GM19455 (cell line): ENCODE results near the gene ATIC.

Experiments used
- ATAC-seq: cut with Tn5 transposase; IDR thresholded peaks from one replicate; pipeline ENCODE4 v1.9.1; 2021; ENCODE audit not compliant: unreplicated experiment

The ATIC gene

DNA sequence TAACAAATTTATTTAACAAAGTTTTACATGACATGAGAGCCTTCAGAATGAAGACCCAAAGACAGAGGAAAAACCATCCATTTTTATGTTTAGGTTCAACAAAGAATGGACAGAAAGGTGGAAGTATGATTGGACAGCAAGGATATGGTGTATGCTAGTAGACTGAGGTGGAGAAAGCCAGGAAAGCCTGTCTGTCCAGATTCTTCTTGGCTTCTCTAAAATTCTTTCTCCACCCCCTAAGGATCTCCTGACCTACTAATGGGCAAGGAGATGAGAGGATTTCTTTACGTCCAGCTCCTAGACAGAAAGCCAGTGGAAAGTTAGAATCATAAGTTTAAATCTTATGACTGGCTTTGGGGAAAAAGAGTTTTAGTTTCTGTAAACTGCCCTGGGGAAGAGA lies 3.0 kb downstream of the ATIC start:
- no peak for ATAC-seq

- ATAC-seq, result no peak
Observed at GRCh38 chr2:215315301-215315700, 3.4 kb downstream of the ATIC start.

DNA sequence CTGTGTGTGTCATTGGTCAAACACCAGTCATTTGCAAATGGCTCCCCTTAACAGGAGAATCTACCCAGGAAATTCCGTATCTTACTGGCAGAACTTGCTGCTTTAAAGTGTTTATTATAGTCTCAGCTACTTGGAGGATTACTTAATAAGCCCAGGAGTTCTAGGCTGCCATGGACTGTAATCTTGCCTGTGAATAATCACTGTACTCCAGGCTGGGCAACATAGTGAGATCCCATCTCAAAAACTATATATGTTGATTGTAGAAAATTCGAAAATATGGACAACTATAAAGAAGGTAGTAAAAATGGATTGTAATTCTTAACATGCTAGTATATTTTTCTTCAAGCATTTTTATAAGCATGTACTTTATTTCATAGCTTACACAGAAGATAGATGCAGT lies 4.5 kb downstream of the ATIC start:
- no peak for ATAC-seq

- ATAC-seq, result no peak
Observed at GRCh38 chr2:215319500-215319899, 7.6 kb downstream of the ATIC start.

DNA sequence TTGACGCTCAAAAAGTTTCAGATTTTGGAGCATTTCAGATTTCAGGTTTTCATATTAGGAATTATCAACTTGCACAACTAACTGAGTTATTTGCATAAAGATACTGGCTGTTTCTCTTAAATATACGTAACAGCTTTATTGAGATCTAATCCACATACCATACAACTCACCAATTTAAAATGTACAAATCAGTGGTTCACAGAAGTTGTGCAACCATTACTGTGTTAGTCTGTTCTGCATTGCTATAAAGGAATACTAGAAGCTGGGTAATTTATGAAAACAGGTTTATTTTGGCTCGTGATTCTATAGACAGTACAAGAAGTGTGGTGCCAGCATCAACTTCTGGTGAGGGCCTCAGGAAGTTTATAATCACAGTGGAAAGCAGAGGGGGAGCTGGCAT lies 8.2 kb downstream of the ATIC start:
- no peak for ATAC-seq

DNA sequence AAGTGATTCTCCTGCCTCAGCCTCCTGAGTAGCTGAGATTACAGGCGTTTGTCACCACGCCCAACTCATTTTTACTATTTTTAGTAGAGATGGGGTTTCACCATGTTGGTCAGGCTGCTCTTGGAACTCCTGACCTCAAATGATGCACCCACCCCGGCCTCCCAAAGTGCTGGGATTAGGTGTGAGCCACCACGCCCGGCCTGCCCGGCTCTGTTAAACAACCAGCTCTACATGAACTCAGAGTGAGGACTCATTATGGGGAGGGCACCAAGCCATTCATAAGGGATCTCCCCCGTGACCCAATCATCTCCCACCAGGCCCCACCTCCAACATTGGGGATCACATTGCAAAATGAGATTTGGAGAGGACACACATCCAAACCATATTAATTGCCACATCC lies 8.8 kb downstream of the ATIC start:
- ATAC-seq, result no peak

- ATAC-seq, result no peak
Observed at GRCh38 chr2:215324811-215325210, 13.0 kb downstream of the ATIC start.

DNA sequence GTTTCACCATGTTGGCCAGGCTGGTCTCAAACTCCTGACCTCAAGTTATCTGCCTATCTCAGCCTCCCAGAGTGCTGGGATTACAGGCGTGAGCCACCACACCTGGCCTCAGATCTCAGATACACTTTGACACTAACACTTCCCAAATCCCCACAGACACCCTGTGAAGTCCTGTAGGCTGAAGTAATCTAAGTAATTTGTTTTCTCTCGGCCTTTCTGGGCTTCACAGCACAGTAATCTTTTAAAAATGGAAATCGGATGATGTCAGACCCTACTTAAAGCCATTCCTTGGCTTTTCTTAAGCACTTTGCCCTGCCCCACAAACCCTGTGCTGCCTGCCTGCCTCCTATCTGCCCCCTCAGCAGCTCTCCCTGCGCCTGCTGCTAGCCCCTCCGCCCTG lies 16.2 kb downstream of the ATIC start:
- no peak for ATAC-seq

DNA sequence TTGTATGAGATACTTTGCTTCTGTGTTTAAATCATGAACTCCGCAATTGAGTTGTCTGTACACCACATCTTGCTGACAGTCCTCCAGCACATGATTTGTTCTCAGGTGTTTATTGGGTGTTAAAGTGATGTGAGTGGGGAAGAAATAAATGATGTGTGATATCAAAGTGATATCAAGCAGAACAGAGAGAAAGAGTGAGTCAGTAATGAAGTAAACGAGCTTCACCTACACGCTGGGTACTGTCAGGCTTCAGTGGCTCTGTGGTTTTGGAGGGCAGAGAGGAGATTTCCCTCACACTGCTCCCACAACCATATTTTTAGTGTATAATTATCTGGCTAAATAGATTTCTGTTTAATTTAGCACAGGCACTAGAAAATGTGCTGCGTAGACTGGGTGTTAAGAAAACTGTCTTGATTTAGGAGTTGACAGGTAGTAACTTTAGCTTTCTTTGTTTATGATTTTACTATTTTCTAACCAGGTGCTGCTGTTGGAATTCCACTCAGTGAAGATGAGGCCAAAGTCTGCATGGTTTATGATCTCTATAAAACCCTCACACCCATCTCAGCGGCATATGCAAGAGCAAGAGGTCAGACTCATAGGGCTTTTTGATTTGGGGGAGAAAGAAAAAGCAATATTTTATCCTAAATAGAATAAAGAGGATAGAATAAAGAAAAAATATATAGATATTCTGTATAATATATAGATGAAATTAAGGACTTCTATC lies 21.2 kb downstream of the ATIC start:
- ATAC-seq, result no peak

DNA sequence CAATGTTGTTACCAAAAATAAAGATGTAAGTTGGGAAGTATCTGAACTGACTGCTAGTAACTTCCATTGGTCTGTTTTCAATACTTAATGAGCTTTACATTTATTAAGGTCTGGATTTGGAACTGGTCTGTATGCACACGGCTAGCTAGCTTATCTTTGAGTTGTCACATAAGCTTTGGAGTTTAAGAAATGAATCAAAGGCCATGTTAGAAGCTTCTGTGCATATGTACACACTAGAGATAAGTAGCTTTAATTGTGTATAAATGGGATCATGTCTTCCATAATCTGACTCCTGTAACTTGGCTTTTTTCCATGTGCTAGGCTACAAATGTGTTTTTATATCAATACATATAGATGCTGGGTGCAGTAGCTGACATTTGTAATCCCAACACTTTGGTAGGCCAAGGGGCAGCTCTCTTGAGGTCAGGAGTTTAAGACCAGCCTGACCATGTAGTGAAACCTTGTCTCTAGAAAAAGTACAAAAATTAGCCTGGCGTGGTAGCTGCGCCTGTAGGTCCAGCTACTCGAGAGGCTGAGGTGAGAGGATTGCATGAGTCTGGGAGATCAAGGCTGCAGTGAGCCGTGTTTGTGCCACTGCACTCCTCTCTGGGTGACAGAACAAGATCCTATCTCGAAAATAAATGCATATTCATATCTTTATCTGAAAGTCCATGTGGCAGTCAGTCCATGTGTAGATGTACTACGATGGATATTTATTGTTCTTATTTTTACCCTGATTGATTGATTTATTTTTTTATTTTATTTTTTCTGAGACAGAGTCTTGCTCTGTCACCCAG lies 27.2 kb downstream of the ATIC start:
- no peak for ATAC-seq

- ATAC-seq, result no peak
Observed at GRCh38 chr2:215347878-215348277, 36.0 kb downstream of the ATIC start.

- ATAC-seq, result no peak
Observed at GRCh38 chr2:215352602-215353001, 40.7 kb downstream of the ATIC start.

DNA sequence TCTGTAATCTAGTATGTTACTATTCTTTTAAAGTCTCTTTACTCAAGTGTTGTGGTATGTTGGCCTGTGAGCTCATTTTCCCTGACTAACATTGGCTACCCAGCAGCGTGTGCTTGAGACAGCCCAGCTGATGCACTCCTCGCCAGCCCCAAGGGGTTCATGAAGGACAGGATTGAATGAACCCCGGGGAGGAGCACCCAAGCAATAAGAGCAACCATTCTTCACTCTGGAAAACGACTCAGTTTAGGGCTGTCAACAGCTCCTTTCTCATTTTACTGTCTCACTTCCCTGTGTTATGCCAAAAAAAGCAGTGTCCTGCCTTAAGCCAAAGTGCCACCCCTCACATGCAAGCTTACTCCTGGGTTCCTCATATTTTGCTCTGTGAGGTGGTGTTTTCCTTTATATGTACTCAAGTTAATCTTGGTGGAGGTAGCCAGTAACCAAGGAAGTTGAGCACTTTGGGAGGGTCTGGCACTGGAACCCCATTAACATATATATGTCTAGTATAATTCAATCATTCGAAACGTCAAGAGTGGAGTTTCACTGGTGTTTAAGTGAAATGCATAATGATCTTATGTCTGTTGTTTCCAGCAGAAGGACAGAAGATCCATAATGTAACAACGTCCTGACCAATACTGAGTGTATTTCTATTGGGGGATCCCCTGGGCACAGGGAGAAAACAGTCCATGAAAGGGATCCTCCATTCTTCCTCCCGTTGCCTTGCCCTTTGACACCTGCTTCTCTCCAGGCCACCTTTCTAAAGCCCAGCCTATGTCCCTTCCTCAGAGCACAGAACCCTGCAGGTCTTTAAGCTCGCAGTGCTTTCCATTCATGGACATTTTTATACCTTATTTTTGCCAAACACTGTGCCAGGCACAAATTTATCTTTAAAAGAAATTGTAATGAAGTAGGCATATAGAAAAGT lies 43.2 kb downstream of the ATIC start:
- no peak for ATAC-seq

GRCh38 chr2:215355801-215356200 lies 43.9 kb downstream of the ATIC start:
- no peak for ATAC-seq

DNA sequence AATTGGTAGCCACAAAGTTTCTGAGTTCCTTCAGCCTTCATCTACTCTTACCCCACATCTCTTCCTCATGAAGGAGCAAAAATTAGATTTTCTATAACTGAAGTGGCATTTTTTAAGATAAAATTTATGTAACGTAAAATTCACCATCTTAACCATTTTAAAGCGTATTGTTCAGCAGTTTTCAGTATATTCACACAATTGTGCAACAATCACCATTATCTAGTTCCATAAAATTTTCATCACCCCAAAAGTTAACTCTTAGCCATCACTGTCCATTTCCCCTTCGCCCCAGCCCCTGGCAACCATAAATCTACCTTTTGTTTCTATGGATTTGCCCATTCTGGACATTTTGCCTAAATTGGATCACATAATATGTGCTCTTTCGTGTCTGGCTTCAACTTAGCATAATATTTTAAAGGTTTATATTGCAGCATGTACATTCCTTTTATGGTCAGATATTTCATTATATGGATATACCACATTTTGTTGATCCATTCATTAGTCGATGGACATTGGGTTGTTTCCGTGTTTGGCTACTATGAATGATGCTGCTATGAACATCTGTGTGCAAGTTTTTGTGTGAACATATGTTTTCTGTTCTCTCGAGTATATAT lies 44.6 kb downstream of the ATIC start:
- ATAC-seq, result no peak

GRCh38 chr2:215356948-215357461 lies 45.1 kb downstream of the ATIC start:
- no peak for ATAC-seq

DNA sequence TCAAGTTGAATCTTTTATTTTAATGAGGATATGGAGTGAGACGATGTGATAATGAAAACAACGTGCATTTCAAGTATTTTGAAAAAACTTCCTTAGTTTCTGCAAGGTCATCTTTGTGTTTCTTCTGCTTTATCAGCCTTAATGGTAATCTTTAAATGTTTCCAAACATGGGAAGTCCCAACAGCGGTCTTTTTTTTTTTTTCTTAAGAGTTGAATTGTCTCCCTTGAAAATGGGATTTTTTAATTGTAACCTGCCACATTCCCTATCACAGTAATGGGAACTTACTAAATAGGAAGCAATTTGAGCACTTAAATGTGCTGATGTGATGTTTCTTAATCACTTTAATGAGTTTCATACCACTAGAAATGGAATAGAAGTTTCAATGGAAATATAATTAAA lies 45.8 kb downstream of the ATIC start:
- no peak for ATAC-seq

DNA sequence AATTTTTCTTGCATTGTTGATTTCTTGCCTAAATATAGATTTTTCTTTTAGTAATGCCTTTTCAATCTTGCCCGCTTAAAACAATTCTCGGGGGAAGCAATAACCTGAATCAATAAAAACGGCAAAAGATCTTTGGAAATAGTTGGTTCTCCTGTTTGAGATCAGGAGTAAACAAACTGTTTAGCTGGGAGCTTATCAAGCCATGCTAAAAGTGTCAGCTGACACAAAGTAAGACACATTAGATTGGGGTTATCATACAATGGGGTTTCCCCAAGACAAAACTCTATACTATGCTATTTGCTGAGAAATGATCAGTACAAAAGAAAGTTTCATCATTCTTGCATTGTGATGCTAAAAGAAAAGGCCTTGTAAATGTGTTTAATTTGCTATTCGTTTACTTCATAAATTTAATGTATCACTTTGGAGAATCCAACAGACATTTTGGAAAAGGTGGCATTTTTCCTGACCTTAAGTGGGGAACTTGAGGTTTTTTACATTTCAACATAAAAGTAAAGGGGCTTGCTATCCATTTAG lies 46.5 kb downstream of the ATIC start:
- ATAC-seq, result no peak

- no peak for ATAC-seq
Observed at GRCh38 chr2:215358891-215359575, 47.2 kb downstream of the ATIC start.

DNA sequence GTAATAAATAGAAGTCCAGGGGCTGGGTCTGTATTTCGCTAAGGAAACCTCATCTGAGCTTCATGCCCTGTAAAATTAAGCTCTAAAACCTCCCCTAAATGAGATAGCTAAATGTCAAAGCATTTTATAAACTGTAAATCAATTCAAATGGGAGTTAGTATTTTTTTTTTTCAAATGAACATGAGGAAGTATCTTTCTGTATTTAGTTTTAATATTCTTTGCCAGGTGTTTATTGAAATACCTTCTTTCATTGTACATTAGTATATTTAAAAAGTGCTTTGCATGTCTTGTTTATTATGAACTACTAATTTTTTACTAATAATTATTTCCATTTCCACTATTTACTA lies 47.7 kb downstream of the ATIC start:
- no peak for ATAC-seq
